Measurements from ENCODE around the gene CASS4.

DNA sequence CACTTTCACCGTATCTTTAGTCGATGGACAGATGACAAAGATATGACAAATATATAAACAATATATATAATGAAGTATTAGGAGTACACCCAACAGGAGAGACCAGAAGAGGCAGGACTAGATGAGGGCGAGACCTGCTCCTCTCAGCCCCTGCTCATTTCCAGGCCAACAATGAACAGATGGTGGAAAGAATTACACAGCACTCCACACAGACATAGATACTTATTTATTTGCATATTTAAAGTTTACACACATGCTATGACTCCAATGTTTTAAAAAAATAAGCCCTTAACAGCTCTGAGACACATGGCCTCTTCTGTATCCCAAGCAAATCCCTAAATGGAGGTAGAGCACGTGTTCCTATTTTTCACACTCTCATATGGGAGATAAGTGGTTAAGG lies 42.9 kb upstream of the CASS4 start:
- TF ChIP-seq GATA2 (IDR thresholded peaks at IDR 0.05; ENCODE audit: low read depth, low read length) = no peak
- no peak for TF ChIP-seq GATA3 (IDR thresholded peaks at IDR 0.05; ENCODE audit: low read depth, low read length)

Measured in SH-SY5Y (cell line).